GM12874 (cell line): ENCODE data around the gene TIMELESS.

Experiments used
- CTCF ChIP-seq: IDR thresholded peaks from 2 replicates; pipeline ENCODE4 v1.5.1; 2011; ENCODE audit warnings: low read depth, mild to moderate bottlenecking, control low read depth, low read length, moderate library complexity; ENCODE audit not compliant: insufficient read depth

TIMELESS gene

GRCh38 chr12:56417739-56418138, 31.5 kb downstream of the TIMELESS start:
- no peak for TF ChIP-seq CTCF

GRCh38 chr12:56414401-56414800, 34.8 kb downstream of the TIMELESS start:
- TF ChIP-seq CTCF: no peak

- no peak for TF ChIP-seq CTCF
These were observed 35.8 kb downstream of the TIMELESS start for GRCh38 chr12:56413392-56413791.

- TF ChIP-seq CTCF: no peak
These were observed 37.2 kb downstream of the TIMELESS start for GRCh38 chr12:56411781-56412639.

GRCh38 chr12:56410768-56411167, 38.5 kb downstream of the TIMELESS start:
- no peak for TF ChIP-seq CTCF

- no peak for TF ChIP-seq CTCF
These were observed 40.3 kb downstream of the TIMELESS start for GRCh38 chr12:56408799-56409417.

- TF ChIP-seq CTCF: no peak
These were observed 50.9 kb downstream of the TIMELESS start for GRCh38 chr12:56398324-56398723.
